ENCODE measurements around the gene IQSEC3. TPM values are rescaled to one million over a fixed set of nuclear protein-coding genes. Genes with fewer than 3 reads are reported as not detected.

The IQSEC3 gene
- total RNA-seq, 1 experiment from 2014 or later: not detected

DNA sequence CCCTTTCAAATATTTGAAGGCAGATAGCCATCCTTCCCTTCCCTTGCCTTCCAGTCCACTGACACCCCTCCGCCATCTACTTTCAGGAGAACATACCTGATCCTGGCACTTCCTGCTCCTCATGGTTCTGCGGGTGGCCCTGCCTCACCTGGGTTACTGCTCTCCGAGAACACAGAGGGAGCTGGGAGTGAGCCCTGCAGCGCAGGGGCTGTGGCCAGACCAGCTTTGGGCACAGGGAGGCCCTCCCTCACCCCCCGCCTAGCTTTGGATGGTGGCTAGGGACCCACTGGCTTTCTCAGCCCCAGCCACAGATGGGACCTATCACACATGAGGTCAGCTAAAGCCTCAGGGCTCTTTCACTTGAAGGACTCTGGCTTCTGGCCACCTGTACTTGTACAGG is 12.4 kb downstream of the IQSEC3 start:
- Mint-ChIP-seq H3K27ac (ENCODE audit: low read depth, unreplicated experiment) (no peak overlapping the region), H3K36me3 (ENCODE audit: insufficient read depth, unreplicated experiment) (no peaks in the 10 kb centered on the region), H3K4me1 (ENCODE audit: insufficient read depth, unreplicated experiment) (no peaks in the 10 kb centered on the region), H3K27me3 (ENCODE audit: insufficient read depth, unreplicated experiment) (peaks cover 76% of the 10 kb centered on the region), H3K9me3 (ENCODE audit: unreplicated experiment) (no peaks in the 10 kb centered on the region), H3K4me3 (ENCODE audit: unreplicated experiment) (no peak overlapping the region)
- POLR2A ChIA-PET: no interaction called here
- TF ChIP-seq CTCF (IDR thresholded peaks at IDR 0.05; ENCODE audit: unreplicated experiment): no peak
- intact Hi-C loops (cut with micrococcal nuclease): no loop called here
- DNase-seq (ENCODE audit: unreplicated experiment): no peak
- BruUV-seq (replicated peaks): no TSS peak
- CTCF ChIA-PET: no interaction called here

- H3K9me3 Mint-ChIP-seq (ENCODE audit: unreplicated experiment): no peaks in the 10 kb centered on the region
- peaks cover 59% of the 10 kb centered on the region for H3K27me3 Mint-ChIP-seq (ENCODE audit: insufficient read depth, unreplicated experiment)
- no peaks in the 10 kb centered on the region for H3K4me1 Mint-ChIP-seq (ENCODE audit: insufficient read depth, unreplicated experiment)
- no peaks in the 10 kb centered on the region for H3K36me3 Mint-ChIP-seq (ENCODE audit: insufficient read depth, unreplicated experiment)
- no peak overlapping the region for H3K4me3 Mint-ChIP-seq (ENCODE audit: unreplicated experiment)
- no peak overlapping the region for H3K27ac Mint-ChIP-seq (ENCODE audit: low read depth, unreplicated experiment)
- TF ChIP-seq CTCF (IDR thresholded peaks at IDR 0.05; ENCODE audit: unreplicated experiment): no peak
- ChIA-PET POLR2A (no interaction called here), CTCF (no interaction called here)
- BruUV-seq (replicated peaks): no TSS peak
- DNase-seq (ENCODE audit: unreplicated experiment): no peak
- intact Hi-C loops (cut with micrococcal nuclease): no loop called here
These were observed 14.2 kb downstream of the IQSEC3 start for GRCh38 chr12:80681-81190.

DNA sequence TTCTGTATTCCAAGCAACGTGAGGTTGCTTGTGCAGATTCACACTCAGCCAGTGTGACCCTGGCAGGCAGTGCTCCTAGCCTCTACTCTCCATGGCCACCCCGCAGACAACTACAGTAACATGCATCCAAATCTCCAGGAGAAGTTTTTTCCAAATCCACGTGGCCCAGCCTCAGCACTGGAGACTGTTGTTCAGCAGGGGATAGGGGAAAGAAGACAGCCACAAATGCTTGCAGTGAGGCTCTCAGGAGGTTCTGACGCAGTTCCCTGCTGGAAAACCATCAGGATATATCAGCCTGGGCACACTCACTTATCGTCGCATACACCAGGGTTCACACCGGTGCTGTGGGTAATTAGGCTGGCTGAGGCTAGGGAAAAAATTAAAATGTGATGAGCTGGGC is 16.2 kb downstream of the IQSEC3 start:
- Mint-ChIP-seq H3K27me3 (ENCODE audit: insufficient read depth, unreplicated experiment) (peaks cover 55% of the 10 kb centered on the region), H3K4me1 (ENCODE audit: insufficient read depth, unreplicated experiment) (no peaks in the 10 kb centered on the region), H3K36me3 (ENCODE audit: insufficient read depth, unreplicated experiment) (no peaks in the 10 kb centered on the region), H3K27ac (ENCODE audit: low read depth, unreplicated experiment) (no peak overlapping the region), H3K4me3 (ENCODE audit: unreplicated experiment) (no peak overlapping the region), H3K9me3 (ENCODE audit: unreplicated experiment) (no peaks in the 10 kb centered on the region)
- POLR2A ChIA-PET: interaction anchor here (0.5 kb wide), 1 partner anchor 9 kb away, joined by 4 read pairs; no protein-coding TSS in a partner anchor
- BruUV-seq (replicated peaks): no TSS peak
- CTCF ChIA-PET: no interaction called here
- intact Hi-C loops (cut with micrococcal nuclease): no loop called here
- no peak for DNase-seq (ENCODE audit: unreplicated experiment)
- TF ChIP-seq CTCF (IDR thresholded peaks at IDR 0.05; ENCODE audit: unreplicated experiment): no peak

DNA sequence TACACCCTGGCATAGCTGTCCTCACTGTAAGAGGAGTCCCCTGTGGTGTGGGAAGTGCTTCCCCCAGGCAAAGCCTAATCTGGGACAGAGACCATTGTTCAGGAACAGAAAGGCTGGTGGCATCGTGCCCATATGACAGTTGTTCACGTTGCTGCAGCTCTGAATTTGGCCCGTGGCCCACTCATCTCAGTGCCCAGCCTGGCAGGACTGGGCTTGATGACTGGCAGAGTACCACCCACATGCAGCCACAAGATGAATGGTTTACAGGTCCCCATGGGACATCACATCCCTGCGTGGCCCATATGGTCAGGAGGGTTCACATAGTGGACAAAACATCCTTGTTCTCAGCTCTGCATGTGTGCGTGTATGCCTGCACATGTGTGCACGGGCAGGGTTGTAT is 17.5 kb downstream of the IQSEC3 start:
- Mint-ChIP-seq H3K36me3 (ENCODE audit: insufficient read depth, unreplicated experiment) (no peaks in the 10 kb centered on the region), H3K4me3 (ENCODE audit: unreplicated experiment) (no peak overlapping the region), H3K9me3 (ENCODE audit: unreplicated experiment) (no peaks in the 10 kb centered on the region), H3K27ac (ENCODE audit: low read depth, unreplicated experiment) (no peak overlapping the region), H3K4me1 (ENCODE audit: insufficient read depth, unreplicated experiment) (no peaks in the 10 kb centered on the region), H3K27me3 (ENCODE audit: insufficient read depth, unreplicated experiment) (peaks cover 68% of the 10 kb centered on the region)
- DNase-seq (ENCODE audit: unreplicated experiment): peak; percentile 50
- intact Hi-C loops (cut with micrococcal nuclease): no loop called here
- BruUV-seq (replicated peaks): no TSS peak
- no peak for TF ChIP-seq CTCF (IDR thresholded peaks at IDR 0.05; ENCODE audit: unreplicated experiment)
- ChIA-PET POLR2A (interaction anchor here (0.5 kb wide), 1 partner anchor 12 kb away, joined by 3 read pairs; no protein-coding TSS in a partner anchor), CTCF (no interaction called here)
